GM21423 (cell line): ENCODE measurements around the gene PHLDB2.

Experiments
- ATAC-seq: cut with Tn5 transposase; IDR thresholded peaks from one replicate; pipeline ENCODE4 v1.9.1; 2021; ENCODE audit warnings: mild to moderate bottlenecking, moderate library complexity; ENCODE audit not compliant: unreplicated experiment

The PHLDB2 gene

DNA sequence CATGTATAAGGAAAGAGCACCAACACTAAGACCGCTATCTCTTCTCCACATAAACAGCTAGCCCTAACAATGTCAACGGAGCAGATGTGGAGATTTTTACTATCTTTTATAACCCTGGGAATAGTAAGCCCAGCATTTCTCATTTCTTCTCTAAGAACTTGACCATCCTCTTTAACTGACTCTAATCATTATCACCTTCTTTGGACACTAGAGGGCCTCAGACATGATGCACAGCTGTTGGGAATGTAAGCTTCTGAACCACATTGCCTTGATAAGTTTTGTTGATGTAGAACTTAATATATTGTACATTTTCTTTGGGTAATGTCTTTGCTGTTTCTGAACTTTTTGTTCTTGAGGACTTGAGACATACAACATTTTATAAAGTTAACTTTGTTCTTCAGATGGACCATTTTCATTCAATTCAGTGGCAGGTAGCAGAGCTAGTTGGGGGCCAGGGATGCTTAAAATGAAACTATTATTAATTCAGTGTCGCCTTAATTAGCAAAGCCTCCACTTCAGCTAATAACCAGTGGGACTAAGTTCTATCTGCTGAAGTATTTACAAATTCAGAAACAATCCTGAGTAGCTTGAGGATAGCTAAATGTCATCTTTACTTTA lies 130.1 kb downstream of the PHLDB2 start:
- peak; percentile 81 for ATAC-seq

GRCh38 chr3:111993038-111993437 lies 134.0 kb downstream of the PHLDB2 start:
- ATAC-seq: no peak

- ATAC-seq: no peak
Measured at GRCh38 chr3:111998636-111999483, 139.8 kb downstream of the PHLDB2 start, which contains the start of gene TAGLN3. TSS of gene TAGLN3 (plus strand) at chr3:111998922. CDS start at chr3:111999423, 501 bp downstream.

DNA sequence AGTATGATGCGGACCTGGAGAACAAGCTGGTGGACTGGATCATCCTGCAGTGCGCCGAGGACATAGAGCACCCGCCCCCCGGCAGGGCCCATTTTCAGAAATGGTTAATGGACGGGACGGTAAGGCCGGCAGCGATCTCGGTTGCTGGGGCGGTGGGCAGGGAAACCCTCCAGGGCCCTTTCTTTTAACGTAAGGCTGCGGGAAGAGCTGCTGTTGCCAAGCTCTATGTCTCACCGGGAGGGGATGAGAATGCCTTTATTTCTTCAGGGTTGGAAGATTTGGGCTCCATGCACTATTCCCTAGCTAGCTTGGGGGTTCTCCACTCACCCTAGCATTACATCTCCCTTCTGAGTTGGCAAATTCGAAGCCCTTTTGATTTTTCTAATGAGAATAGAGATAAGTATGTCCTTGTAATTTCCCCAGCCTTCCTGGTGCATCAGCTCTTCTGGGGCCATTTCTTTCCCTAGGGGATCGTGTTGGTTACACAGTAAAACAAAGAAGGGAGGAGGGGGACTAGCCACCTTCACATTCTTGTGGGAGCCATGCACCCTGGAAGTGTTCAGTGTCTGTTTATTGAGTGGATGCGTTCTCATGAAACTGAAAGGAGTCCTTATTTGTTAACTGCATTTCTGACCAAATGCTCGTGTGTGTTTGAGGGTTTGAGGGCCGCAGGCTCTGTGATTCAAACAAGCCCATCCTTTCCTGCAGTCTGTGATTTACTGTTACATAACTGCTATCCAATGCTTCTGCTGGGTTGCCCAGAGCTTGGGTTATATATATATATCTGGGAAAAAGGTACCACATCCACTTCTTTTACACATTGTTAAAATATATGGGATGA lies 140.6 kb downstream of the PHLDB2 start:
- ATAC-seq: no peak

DNA sequence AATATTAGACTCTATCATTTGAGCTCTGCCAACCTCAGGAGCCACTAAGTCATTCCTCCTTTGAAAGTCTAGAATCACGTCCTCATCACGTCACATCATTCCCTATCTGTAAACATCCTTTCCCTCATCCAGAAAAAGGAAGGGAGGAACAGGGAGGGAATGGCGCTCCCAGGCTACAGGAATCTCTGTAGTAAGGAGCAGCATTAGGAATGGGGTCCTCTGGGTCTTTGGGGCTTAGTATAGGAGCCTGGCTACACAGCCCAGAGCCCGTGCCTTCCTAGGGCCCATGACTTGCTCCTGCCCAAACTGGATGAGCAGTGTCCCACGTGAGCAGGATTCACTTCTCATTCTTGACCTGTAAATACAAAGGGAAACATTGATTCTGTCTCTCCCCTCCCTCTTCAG lies 141.3 kb downstream of the PHLDB2 start:
- no peak for ATAC-seq

- no peak for ATAC-seq
Measured at GRCh38 chr3:112000966-112001365, 141.9 kb downstream of the PHLDB2 start.

- ATAC-seq: no peak
Measured at GRCh38 chr3:112001526-112001925, 142.5 kb downstream of the PHLDB2 start.

GRCh38 chr3:112002096-112002971 lies 143.3 kb downstream of the PHLDB2 start:
- ATAC-seq: no peak

GRCh38 chr3:112003321-112004080 lies 144.4 kb downstream of the PHLDB2 start:
- no peak for ATAC-seq

DNA sequence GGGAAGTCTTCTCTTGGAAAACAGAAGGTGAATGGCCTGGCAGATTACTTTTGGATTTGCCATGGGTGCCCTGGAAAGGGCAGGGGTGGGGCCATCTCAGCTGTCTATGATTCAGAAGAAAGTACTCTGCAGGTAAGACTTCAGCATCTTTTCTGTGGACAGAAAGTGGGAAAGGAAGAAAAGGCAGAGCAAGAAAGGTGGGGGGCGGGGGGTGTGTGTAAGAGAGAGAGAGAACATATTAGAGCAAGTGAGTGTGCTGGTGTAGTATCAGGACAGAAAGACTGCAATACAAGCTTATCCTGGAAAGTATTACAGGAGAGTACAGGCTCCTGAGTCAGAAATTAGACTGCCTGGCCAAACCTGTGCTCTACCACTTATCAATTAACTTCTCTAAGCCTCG lies 145.1 kb downstream of the PHLDB2 start:
- no peak for ATAC-seq

DNA sequence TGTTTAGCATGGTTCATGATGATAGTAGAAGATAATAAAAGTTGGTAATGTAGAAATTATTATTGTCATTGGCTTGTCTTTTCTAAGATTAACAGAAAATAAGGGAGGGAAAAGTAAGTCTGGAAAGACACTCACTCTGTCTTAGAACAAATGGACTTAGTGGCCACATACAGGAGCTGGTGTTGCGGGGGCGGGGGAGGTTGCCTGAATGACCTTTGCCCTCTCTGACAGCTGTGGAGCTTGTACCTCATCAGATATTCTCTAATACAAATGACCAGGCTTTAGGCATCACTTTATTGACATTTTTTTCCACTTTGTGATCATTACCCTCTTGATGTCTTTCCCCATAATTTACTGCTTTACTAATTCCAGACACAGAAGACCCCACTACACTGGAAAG lies 145.6 kb downstream of the PHLDB2 start:
- ATAC-seq: no peak

- ATAC-seq: no peak
Measured at GRCh38 chr3:112005091-112005672, 146.1 kb downstream of the PHLDB2 start.

DNA sequence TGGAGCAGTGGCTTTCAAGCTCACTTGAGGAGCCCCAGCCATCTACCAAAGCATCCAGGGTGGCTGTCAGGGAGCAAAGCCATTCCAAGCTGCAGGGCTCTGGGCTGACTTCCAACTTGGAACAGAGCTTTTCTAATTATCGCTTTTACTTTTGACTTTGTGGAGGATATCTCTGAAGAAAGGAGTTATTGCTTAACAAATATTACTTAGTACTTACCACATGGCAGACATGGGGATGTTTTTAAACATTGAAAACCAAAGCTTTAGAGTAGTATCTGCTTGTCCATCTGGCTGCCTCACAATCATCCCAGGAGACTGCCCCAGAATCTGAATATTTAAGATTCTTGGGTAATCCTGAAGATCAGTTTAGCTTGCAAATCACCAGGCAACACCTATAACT lies 148.6 kb downstream of the PHLDB2 start:
- no peak for ATAC-seq

DNA sequence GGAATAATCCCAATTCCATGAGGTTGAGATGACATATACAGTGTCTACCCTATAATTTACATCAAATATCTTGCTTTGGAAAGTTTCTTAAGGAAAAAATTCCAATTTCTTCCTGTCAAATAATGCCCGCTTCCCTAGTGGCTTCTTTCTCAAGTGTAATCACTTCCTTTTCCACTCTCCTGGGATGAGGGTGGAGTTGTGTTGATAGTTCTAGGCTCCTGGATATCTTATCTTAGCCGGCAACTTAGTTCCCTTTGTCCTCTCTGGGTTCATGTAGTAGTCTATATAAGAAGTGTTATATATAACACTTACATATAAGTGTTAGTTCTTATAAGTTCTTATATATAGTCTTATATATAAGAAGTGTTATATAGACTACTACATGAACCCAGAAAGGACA lies 150.6 kb downstream of the PHLDB2 start:
- ATAC-seq: no peak

DNA sequence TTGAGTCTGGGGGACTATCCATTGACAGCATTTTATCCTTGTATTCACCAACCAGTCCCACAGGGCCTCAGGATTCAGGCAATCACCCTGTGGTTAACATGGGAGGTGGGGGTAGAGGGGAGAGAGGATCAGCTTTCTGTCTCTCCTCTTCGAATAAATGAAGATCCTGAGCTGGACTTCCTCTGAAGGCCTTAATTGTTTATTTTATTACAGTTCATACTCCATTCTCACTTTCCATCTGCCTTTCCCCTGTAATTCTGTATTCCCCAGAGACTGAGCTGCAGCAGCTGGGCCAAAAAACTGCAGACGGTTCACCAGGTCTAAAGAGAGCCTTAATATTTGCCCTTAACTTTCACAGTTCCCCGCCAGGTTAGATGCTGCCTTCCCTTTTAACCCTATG lies 151.6 kb downstream of the PHLDB2 start:
- no peak for ATAC-seq

DNA sequence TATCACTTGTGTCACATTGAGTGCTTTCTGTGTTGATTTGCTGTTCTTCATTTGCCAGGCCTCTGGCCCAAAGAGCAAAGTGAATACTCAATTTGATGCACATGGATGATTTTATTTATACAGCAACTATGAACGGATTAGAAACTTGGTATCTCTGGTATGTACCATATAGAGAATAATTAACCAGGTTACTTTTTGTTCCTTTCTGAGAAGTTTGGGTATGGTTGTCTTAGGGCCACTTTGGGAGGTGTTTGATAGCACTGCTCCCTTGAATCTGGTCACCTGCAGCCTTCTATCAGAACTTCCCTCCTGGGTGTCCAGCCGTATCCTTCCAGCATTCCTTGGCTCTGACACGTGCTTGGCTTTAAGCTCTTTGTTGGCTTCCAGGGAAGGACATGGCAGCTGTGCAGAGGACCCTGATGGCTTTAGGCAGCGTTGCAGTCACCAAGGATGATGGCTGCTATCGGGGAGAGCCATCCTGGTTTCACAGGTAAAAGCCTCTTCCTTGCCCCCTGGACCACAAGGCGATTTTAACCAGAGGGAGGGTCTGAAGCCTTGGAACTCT lies 152.4 kb downstream of the PHLDB2 start:
- ATAC-seq: no peak

DNA sequence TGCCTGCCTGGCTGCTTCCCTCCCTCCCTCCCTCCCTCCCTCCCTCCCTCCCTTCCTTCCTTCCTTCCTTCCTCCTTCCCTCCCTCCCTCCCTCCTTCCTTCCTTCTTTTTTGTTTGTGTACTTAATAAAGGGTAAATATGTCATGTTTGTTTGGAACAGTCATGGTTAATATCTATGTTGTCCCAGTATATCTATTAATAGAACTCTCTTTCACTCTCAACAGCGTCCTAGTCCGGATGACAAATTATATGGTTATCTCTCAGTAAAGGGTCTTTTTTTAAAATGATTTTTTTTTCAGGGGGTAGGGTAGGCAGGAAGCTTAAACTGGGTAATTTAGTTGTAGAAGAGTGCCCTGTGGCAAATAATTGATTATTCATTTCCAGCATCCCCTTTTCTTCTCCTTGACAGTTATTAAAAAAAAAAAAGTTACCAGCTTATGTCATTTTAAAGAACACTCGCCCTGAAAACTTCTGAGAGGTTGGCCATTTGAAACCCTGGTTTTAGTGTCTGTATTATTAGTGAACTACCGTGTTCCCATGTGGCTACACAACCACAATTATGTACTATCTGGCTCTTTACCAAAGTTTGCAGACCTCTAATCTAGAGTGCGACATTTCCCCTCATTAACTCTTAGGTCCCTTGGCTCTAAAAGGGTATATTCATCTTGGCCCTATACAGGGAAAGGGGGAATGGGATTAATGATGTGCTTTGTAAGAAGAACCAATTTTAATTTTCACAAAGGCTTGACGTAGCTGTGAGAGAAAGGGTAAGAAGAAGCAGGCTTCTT lies 153.3 kb downstream of the PHLDB2 start:
- ATAC-seq: no peak

DNA sequence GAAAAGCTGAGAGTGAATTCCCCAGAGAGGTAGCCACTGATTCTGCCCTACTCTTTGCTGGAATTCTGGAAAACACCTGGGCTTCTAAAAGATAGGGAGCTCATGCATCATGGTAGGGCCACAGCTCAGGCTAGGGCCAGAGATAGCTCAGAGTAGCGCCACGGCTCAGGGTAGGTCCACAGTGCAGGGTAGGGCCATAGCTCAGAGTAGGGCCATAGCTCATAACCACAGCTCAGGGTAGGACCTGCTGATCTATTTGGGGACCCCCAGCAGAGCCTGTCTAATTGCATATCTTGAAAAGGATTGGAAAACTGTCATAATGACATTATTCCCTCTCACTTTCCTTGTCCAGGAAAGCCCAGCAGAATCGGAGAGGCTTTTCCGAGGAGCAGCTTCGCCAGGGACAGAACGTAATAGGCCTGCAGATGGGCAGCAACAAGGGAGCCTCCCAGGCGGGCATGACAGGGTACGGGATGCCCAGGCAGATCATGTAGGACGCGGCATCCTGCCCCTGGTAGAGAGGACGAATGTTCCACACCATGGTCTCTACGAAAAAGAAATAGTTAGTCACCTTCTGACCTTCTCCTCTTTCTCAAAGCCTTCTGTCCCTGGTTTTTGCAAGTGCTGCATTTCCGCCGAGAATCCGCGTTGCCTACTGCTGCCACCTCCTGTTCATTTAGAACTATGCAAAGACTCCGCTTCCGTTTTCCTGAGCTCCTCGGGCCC lies 154.2 kb downstream of the PHLDB2 start:
- peak; percentile 82 for ATAC-seq
